NCI-H1694 (cell line): ENCODE results near the gene ACTR10.

Experiments used
- DNase-seq: peaks from one replicate; lab custom pipeline; 2025; lab: John Stamatoyannopoulos, UW

Gene ACTR10

DNA sequence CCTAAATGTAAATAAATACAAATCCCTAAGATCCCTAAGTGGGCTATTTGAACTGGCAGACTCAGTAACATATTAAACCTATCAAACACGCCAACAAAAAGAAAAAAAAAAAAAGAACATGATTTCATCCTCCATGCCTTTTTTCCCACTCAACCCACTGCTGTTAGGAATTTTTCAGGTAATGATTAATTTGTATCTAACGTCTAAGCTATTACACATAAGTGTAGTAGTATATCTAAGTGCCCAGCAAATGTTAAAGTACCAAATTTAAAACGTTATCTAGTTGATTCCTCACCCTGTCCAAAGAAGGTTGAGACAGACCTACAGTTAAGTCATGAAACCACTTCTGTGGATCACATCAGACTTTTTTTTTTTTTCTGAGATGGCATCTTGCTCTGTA is 82.0 kb downstream of the ACTR10 start:
- DNase-seq, result no peak

DNA sequence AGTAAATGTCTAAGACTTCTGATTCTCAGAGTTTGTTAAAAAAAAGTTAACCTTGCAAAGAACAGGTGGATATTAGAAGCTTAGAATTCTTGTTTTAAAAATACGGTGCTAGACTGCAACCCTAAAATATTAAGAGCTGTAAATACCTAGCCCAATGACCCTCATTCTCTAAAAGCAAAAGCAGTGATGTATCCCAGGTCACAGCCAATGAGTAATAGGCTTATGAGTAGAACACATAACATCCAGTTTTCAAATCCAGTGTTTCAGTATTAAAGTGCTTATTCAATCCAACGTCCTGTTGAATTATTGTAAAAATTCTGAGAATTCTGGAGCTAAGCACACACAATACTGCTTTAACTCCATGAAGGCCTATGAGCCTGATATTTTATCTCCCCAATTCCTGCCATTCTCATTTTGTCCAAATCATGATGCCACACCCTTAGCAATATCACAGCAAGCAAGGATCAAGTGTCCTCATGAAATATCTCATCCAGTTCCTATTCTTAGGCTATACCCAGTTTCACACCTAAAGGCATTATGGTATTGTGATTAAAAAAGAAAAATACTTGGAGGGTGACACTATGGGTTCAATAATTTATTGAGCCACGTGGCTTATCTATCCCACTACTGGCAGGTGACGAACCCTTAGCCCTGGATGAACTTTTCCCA is 83.1 kb downstream of the ACTR10 start:
- no peak for DNase-seq

DNA sequence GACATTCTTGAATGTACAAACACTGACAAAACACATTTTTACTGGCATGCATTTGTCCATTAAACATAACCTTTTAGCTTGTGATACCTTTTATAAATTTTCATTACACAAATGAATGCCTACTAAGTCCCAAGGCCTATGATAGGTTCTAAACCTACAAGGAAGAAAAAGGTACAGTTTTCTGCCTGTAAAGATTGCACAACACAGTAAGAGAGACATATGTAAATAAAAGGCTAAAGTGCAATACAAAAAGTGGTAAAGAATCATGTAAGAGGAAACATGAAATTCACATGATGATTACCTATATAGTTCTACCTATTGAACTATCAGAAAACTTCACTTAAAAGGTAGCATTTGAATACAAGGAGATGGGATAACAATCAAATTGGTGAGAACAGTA is 83.8 kb downstream of the ACTR10 start:
- DNase-seq, result no peak

DNA sequence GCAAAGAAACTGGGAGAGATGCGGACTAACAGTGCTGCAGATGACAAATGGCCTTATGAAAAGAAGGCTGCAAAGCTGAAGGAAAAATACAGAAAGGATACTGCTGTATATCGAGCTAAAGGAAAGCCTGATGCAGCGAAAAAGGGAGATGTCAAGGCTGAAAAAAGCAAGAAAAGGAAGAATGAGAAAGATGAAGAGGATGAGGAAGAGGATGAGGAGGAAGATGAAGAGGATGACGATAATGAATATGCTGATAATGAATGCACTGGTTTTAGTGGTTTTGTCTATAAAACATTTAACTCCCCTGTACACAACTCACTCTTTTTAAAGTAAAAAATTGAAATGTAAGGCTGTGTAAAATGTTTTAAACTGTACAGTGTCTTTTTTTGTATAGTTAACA is 85.2 kb downstream of the ACTR10 start:
- no peak for DNase-seq
